ENCODE measurements around the gene COMMD10.
A peak's percentile ranks its signal among the peaks of the same experiment; 100 is the strongest.
"Not testable (repeated sequence)": the region's sequence is repeated elsewhere in the genome, so short reads cannot be mapped to it uniquely, and the experiment has no call there.

The COMMD10 gene

GRCh38 chr5:116097301-116097700, 12.5 kb downstream of the COMMD10 start:
- no peak for DNase-seq (ENCODE audit: low spot score)

GRCh38 chr5:116098998-116099397, 14.2 kb downstream of the COMMD10 start:
- DNase-seq (ENCODE audit: low spot score): no peak

GRCh38 chr5:116104941-116105340, 20.1 kb downstream of the COMMD10 start:
- DNase-seq (ENCODE audit: low spot score): not testable (repeated sequence)

GRCh38 chr5:116115163-116115562, 30.3 kb downstream of the COMMD10 start:
- DNase-seq (ENCODE audit: low spot score): no peak

- peak; percentile 58 for DNase-seq (ENCODE audit: low spot score)
Measured at GRCh38 chr5:116130471-116130870, 45.6 kb downstream of the COMMD10 start.

GRCh38 chr5:116130976-116131375, 46.2 kb downstream of the COMMD10 start:
- no peak for DNase-seq (ENCODE audit: low spot score)

GRCh38 chr5:116133281-116133680, 48.5 kb downstream of the COMMD10 start:
- DNase-seq (ENCODE audit: low spot score): no peak

GRCh38 chr5:116135344-116135743, 50.5 kb downstream of the COMMD10 start:
- no peak for DNase-seq (ENCODE audit: low spot score)

GRCh38 chr5:116137544-116138378, 52.9 kb downstream of the COMMD10 start:
- peak; percentile 64 for DNase-seq (ENCODE audit: low spot score)

GRCh38 chr5:116142495-116142894, 57.7 kb downstream of the COMMD10 start:
- DNase-seq (ENCODE audit: low spot score): no peak

- peak; percentile 68 for DNase-seq (ENCODE audit: low spot score)
Measured at GRCh38 chr5:116144103-116144502, 59.3 kb downstream of the COMMD10 start.

GRCh38 chr5:116144991-116145390, 60.2 kb downstream of the COMMD10 start:
- DNase-seq (ENCODE audit: low spot score): no peak

GRCh38 chr5:116145416-116145815, 60.6 kb downstream of the COMMD10 start:
- no peak for DNase-seq (ENCODE audit: low spot score)

- no peak for DNase-seq (ENCODE audit: low spot score)
Measured at GRCh38 chr5:116152169-116152568, 67.3 kb downstream of the COMMD10 start.

- no peak for DNase-seq (ENCODE audit: low spot score)
Measured at GRCh38 chr5:116153687-116154174, 68.9 kb downstream of the COMMD10 start.

GRCh38 chr5:116154252-116154651, 69.4 kb downstream of the COMMD10 start:
- no peak for DNase-seq (ENCODE audit: low spot score)

- DNase-seq (ENCODE audit: low spot score): no peak
Measured at GRCh38 chr5:116154931-116155330, 70.1 kb downstream of the COMMD10 start.

- DNase-seq (ENCODE audit: low spot score): no peak
Measured at GRCh38 chr5:116157902-116158301, 73.1 kb downstream of the COMMD10 start.

- DNase-seq (ENCODE audit: low spot score): no peak
Measured at GRCh38 chr5:116159006-116159405, 74.2 kb downstream of the COMMD10 start.

- DNase-seq (ENCODE audit: low spot score): no peak
Measured at GRCh38 chr5:116174111-116174510, 89.3 kb downstream of the COMMD10 start.

GRCh38 chr5:116176121-116176520, 91.3 kb downstream of the COMMD10 start:
- DNase-seq (ENCODE audit: low spot score): peak; percentile 42

GRCh38 chr5:116178925-116179324, 94.1 kb downstream of the COMMD10 start:
- no peak for DNase-seq (ENCODE audit: low spot score)

- DNase-seq (ENCODE audit: low spot score): no peak
Measured at GRCh38 chr5:116209166-116209565, 124.3 kb downstream of the COMMD10 start.

GRCh38 chr5:116212225-116212624, 127.4 kb downstream of the COMMD10 start:
- no peak for DNase-seq (ENCODE audit: low spot score)

Measured in kidney tubule cell (primary cell).